HepG2 (cell line): Measurements from ENCODE around the gene CYSRT1. TPM values are rescaled to one million over a fixed set of nuclear protein-coding genes. Genes with fewer than 3 reads are reported as not detected.

ENCODE experiments used
- ATAC-seq: fragments of 200-7000 bp; cut with Tn5 transposase; 3 replicates; pipeline ENCODE4 v1.9.1; 2020; ENCODE audit warnings: mild to moderate bottlenecking, moderate library complexity
- BruUV-seq: library from RNA; stranded (reverse); fragments of 400-500 nt; replicated peaks from 2 replicates; lab custom pipeline; 2021; lab: Mats Ljungman, UMichigan
- CTCF ChIA-PET: fragments of 300-600 bp; formaldehyde crosslinking; extraction: SDS; loops from one replicate; lab custom pipeline; 2021; ENCODE audit warnings: low total read pairs, inconsistent platforms, low intra/inter-chr PET ratio; lab: Yijun Ruan, JAX
- POLR2A ChIA-PET: fragments of 350-600 bp; sonication (Branson Sonifier 250); formaldehyde crosslinking; loops from one replicate; lab custom pipeline; 2020; ENCODE audit warnings: antibody characterized with exemption, inconsistent platforms; lab: Yijun Ruan, JAX
- DNase-seq: peaks from one replicate; pipeline ENCODE4 v3.0.0-alpha.2; 2015; ENCODE audit warnings: low spot score
- FAIRE-seq: peaks from 3 replicates; lab custom pipeline; 2011; peaks lifted over from hg19 to GRCh38; lab: Jason Lieb, UNC
- H2AFZ ChIP-seq: one replicate; pipeline ENCODE4 v1.6.1; 2011; ENCODE audit warnings: low read length, inconsistent platforms
- H3K27ac ChIP-seq: fragments of 300-600 bp; 3 replicates; pipeline ENCODE4 v1.8.0; 2011; ENCODE audit warnings: mixed run types, mild to moderate bottlenecking, mixed read lengths, low read length, inconsistent platforms; ENCODE audit not compliant: insufficient read depth; ENCODE audit errors: extremely low read length
- H3K27me3 ChIP-seq, 2 experiments: fragments of 200-600 bp in 1 of 2; 2 replicates in 1 of 2; 3 replicates in 1 of 2; pipeline versions ENCODE4 v1.6.0 to v1.8.0; 2011; ENCODE audit warnings: low read length in 2 of 2, mild to moderate bottlenecking in 2 of 2, moderate library complexity in 2 of 2, inconsistent platforms in 1 of 2; ENCODE audit not compliant: insufficient read depth in 2 of 2, control insufficient read depth in 1 of 2
- H3K36me3 ChIP-seq, 2 experiments: fragments of 200-600 bp in 1 of 2; replicated peaks in 1 of 2; 2 replicates in 1 of 2; 3 replicates in 1 of 2; pipeline versions ENCODE4 v1.5.1 to v1.8.0; 2011; ENCODE audit warnings: low read length in 2 of 2, inconsistent platforms in 1 of 2; ENCODE audit not compliant: insufficient read depth in 2 of 2, control insufficient read depth in 1 of 2
- H3K4me1 ChIP-seq: 2 replicates; pipeline ENCODE4 v1.5.1; 2012; ENCODE audit warnings: low read length, inconsistent platforms; ENCODE audit not compliant: insufficient read depth
- H3K4me2 ChIP-seq: 2 replicates; pipeline ENCODE4 v1.6.0; 2011; ENCODE audit warnings: low read depth, low read length, inconsistent platforms
- H3K4me3 ChIP-seq, 3 experiments: fragments of 200-600 bp in 1 of 3; sonication (generic), shearing (Covaris generic) in 1 of 3; replicated peaks in 1 of 3; 2 replicates each; pipeline ENCODE4 v1.5.1; 2011 to 2016; ENCODE audit warnings: low read length in 3 of 3, inconsistent platforms in 2 of 3, low read depth in 2 of 3, mild to moderate bottlenecking in 2 of 3, control low read depth in 1 of 3, mixed read lengths in 1 of 3; ENCODE audit not compliant: insufficient read depth in 1 of 3
- H3K79me2 ChIP-seq: one replicate; pipeline ENCODE4 v1.6.1; 2011; ENCODE audit warnings: low read length, inconsistent platforms; ENCODE audit not compliant: insufficient read depth
- H3K9ac ChIP-seq: 2 replicates; pipeline ENCODE4 v1.6.0; 2011; ENCODE audit warnings: mild to moderate bottlenecking, low read depth, low read length, inconsistent platforms; ENCODE audit not compliant: insufficient read depth
- H3K9me3 ChIP-seq: 2 replicates; pipeline ENCODE4 v1.5.1; 2012; ENCODE audit warnings: mild to moderate bottlenecking, low read length
- H4K20me1 ChIP-seq: 2 replicates; pipeline ENCODE4 v1.6.0; 2011; ENCODE audit warnings: inconsistent platforms, mild to moderate bottlenecking, low read length, moderate library complexity; ENCODE audit not compliant: insufficient read depth
- ARNT2 ChIP-seq: sonication (generic); formaldehyde crosslinking; IDR thresholded peaks from 2 replicates; pipeline ENCODE4 v1.8.0; 2022; ENCODE audit warnings: mild to moderate bottlenecking, low read depth, missing genetic modification reagents, moderate library complexity
- ATF7-NPFF ChIP-seq: sonication (generic); formaldehyde crosslinking; IDR thresholded peaks from 2 replicates; pipeline ENCODE4 v1.8.1; 2023; ENCODE audit warnings: mild to moderate bottlenecking, low read depth, missing genetic modification reagents, moderate library complexity
- ETV5 ChIP-seq: IDR thresholded peaks from 2 replicates; pipeline ENCODE4 v1.6.1; 2018; ENCODE audit warnings: missing biosample characterization, missing genetic modification reagents, inconsistent platforms, borderline replicate concordance
- ETV6 ChIP-seq: sonication (generic); formaldehyde crosslinking; conservative IDR thresholded peaks from 2 replicates; pipeline ENCODE4 v1.4.0; 2020; ENCODE audit warnings: missing genetic modification reagents
- GTF2F1 ChIP-seq: fragments of 150-350 bp; IDR thresholded peaks from 2 replicates; pipeline ENCODE4 v1.6.1; 2014; ENCODE audit warnings: low read length
- PTBP1 ChIP-seq: fragments of 200-400 bp; formaldehyde crosslinking; IDR thresholded peaks from 2 replicates; pipeline ENCODE4 v1.6.1; 2018; ENCODE audit warnings: low read length, low read depth; ENCODE audit not compliant: poor library complexity, severe bottlenecking
- ZMAT3 ChIP-seq: sonication (generic); formaldehyde crosslinking; conservative IDR thresholded peaks from 2 replicates; pipeline ENCODE4 v1.7.0; 2021; ENCODE audit warnings: missing genetic modification reagents
- ZNF501 ChIP-seq: sonication (generic); formaldehyde crosslinking; IDR thresholded peaks from 2 replicates; pipeline ENCODE4 v1.5.1; 2020; ENCODE audit warnings: mild to moderate bottlenecking, moderate library complexity, missing genetic modification reagents
- ZNF709 ChIP-seq: sonication (generic); formaldehyde crosslinking; IDR thresholded peaks from 2 replicates; pipeline ENCODE4 v1.5.0; 2020; ENCODE audit warnings: mild to moderate bottlenecking, missing genetic modification reagents
- WGBS: methylation state at CpG from one replicate; pipeline ENCODE4 v1.1.6; 2017; ENCODE audit warnings: low lambda C conversion rate; 5-methylcytosine and 5-hydroxymethylcytosine counted together
- in situ Hi-C: cut with HindIII; loops from 2 replicates; pipeline ENCODE4 v1.10.0; 2017; ENCODE audit warnings: low pct_unique_long_range_greater_than_20kb; ENCODE audit not compliant: extremely low pct_ligation_motif_present
- intact Hi-C: fragments of 100-400 bp; cut with micrococcal nuclease; formaldehyde crosslinking; loops from one replicate; pipeline ENCODE4 v1.10.0; 2022; ENCODE audit not compliant: unreplicated experiment
- polyA plus RNA-seq, 8 experiments: library from polyadenylated mRNA; depleted of rRNA in 3 of 8; stranded (reverse) in 7 of 8; unstranded in 1 of 8; fragments of >200 nt; fragmentation: Illumina TruSeq in 4 of 8; extraction: Trizol in 4 of 8; gene quantifications; 2 replicates each; pipeline versions ENCODE4 v1.2.1 to v1.2.3, GENCODE V29; 2011 to 2016; ENCODE audit warnings: low read depth in 4 of 8, missing spikeins in 1 of 8, mixed read lengths in 1 of 8; ENCODE audit not compliant: insufficient read depth in 1 of 8
- total RNA-seq, 5 experiments: library from RNA; depleted of rRNA; stranded (reverse); fragments of >200 nt; fragmentation: Illumina TruSeq; extraction: Trizol; gene quantifications; 2 replicates each; pipeline ENCODE4 v1.2.3, GENCODE V29; 2016; ENCODE audit warnings: low read depth in 1 of 5
- TF ChIP-seq, protein P1 (sequence below): sonication (generic); formaldehyde crosslinking; IDR thresholded peaks from 2 replicates; pipeline ENCODE4 v1.4.0; 2020; ENCODE audit warnings: mild to moderate bottlenecking, missing genetic modification reagents, borderline replicate concordance
- TF ChIP-seq, protein P2 (sequence below): IDR thresholded peaks from 2 replicates; pipeline ENCODE4 v1.6.1; 2016
- TF ChIP-seq, protein P3 (sequence below): sonication (generic); formaldehyde crosslinking; IDR thresholded peaks from 2 replicates; pipeline ENCODE4 v1.9.0; 2022; ENCODE audit warnings: low read depth, missing genetic modification reagents

CYSRT1 gene
- total and polyA plus RNA-seq, 2 of the 13 experiments (the other 11 are each of a cell fraction or from before 2014, with no cell fraction given): 1.5 to 2.1 TPM

DNA sequence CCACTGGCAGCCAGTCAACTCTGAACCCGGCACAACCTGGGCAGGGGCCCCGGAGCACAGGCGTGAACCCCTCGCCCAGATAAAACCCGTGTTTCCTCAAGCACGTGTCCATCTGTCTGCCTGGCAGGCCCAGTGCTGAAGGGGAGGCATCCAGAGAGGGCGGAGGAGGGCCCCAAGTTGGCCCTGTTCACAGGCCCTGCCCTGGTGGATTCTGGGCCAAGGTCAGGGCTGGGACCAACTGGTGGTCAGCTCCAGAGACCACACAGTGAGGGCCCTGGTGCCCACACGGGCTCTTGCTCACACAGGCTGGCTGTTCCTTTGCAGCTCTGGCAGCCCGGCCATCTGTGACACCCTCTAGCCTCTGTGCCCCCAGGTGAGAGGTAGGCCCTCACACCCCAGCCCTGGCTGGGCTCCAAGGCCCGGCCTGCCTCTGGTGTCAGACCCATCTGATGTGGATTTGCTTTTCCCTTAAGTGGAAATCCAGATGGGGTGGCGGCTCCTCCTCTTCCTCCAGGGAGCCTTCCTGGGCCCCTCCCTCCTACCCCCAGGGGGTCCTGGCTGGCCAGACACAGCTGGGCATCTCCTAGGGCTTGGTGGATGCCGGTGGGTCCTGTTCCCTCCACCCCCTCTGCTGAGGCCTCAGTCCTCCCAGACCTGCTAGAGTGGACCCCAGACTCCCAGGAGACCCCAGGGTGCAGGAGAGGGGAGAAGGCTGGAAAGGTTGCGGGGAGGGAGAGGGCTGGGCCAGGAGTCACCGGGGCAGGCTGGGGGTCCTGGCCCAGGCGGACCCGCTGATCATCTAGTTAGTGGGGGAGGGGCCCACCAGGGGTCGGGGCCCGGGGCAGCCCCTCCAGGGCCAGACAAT is 25.6 kb downstream of the CYSRT1 start:
- Histone ChIP-seq H3K9me3 (no peaks in the 10 kb centered on the region), H2AFZ (no peak overlapping the region), H3K9ac (peak overlapping the region; percentile 14; the same call in 1 of the 2 replicates), H4K20me1 (no peaks in the 10 kb centered on the region), H3K79me2 (peaks cover 3% of the 10 kb centered on the region), H3K4me2 (peak overlapping the region; percentile 48), H3K27me3 (peaks cover 2 to 9% of the 10 kb centered on the region in 2 experiments; a peak in 2 of 5 replicates), H3K4me3 (peak overlapping the region in 1 of 3 experiments; percentile 15; a peak in 1 of 6 replicates), H3K36me3 (no peaks in the 10 kb centered on the region), H3K4me1 (peaks cover 78% of the 10 kb centered on the region), H3K27ac (no peak overlapping the region)
- ChIA-PET POLR2A (interaction anchor here (1.2 to 14.2 kb wide), 2 partner anchors 8 to 26 kb away, joined by 3 to 317 read pairs; partner anchors contain the start of gene TUBB4B), CTCF (no interaction called here)
- ATAC-seq: peak; percentile 12
- WGBS: no CpG with 5 or more reads among the region's 18 CpGs
- in situ Hi-C loops (no loop called here), intact Hi-C loops (no loop called here)
- FAIRE-seq: no peak
- BruUV-seq: no TSS peak
- no peak for DNase-seq
- TF ChIP-seq, protein P1, sequence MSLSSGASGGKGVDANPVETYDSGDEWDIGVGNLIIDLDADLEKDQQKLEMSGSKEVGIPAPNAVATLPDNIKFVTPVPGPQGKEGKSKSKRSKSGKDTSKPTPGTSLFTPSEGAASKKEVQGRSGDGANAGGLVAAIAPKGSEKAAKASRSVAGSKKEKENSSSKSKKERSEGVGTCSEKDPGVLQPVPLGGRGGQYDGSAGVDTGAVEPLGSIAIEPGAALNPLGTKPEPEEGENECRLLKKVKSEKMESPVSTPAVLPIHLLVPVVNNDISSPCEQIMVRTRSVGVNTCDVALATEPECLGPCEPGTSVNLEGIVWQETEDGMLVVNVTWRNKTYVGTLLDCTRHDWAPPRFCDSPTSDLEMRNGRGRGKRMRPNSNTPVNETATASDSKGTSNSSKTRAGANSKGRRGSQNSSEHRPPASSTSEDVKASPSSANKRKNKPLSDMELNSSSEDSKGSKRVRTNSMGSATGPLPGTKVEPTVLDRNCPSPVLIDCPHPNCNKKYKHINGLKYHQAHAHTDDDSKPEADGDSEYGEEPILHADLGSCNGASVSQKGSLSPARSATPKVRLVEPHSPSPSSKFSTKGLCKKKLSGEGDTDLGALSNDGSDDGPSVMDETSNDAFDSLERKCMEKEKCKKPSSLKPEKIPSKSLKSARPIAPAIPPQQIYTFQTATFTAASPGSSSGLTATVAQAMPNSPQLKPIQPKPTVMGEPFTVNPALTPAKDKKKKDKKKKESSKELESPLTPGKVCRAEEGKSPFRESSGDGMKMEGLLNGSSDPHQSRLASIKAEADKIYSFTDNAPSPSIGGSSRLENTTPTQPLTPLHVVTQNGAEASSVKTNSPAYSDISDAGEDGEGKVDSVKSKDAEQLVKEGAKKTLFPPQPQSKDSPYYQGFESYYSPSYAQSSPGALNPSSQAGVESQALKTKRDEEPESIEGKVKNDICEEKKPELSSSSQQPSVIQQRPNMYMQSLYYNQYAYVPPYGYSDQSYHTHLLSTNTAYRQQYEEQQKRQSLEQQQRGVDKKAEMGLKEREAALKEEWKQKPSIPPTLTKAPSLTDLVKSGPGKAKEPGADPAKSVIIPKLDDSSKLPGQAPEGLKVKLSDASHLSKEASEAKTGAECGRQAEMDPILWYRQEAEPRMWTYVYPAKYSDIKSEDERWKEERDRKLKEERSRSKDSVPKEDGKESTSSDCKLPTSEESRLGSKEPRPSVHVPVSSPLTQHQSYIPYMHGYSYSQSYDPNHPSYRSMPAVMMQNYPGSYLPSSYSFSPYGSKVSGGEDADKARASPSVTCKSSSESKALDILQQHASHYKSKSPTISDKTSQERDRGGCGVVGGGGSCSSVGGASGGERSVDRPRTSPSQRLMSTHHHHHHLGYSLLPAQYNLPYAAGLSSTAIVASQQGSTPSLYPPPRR (CRISPR knock-in tag): 0 out of 2 replicates have a peak, but pooled peaks have one; percentile 37
- TF ChIP-seq ARNT2 (CRISPR knock-in tag) (0 out of 2 replicates have a peak, but pooled peaks have one; percentile 47), PTBP1 (no peak), GTF2F1 (no peak), ATF7-NPFF (0 out of 2 replicates have a peak, but pooled peaks have one; percentile 30), ZNF501 (0 out of 2 replicates have a peak, but pooled peaks have one; percentile 22), ETV5 (CRISPR knock-in tag) (no peak), ETV6 (CRISPR knock-in tag) (no peak), ZMAT3 (CRISPR knock-in tag) (no peak), ZNF709 (CRISPR knock-in tag) (no peak)
- TF ChIP-seq, protein P2, sequence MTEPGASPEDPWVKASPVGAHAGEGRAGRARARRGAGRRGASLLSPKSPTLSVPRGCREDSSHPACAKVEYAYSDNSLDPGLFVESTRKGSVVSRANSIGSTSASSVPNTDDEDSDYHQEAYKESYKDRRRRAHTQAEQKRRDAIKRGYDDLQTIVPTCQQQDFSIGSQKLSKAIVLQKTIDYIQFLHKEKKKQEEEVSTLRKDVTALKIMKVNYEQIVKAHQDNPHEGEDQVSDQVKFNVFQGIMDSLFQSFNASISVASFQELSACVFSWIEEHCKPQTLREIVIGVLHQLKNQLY (CRISPR knock-in tag): peak; percentile 35; the same call in 1 of the 2 replicates
- TF ChIP-seq, protein P3, sequence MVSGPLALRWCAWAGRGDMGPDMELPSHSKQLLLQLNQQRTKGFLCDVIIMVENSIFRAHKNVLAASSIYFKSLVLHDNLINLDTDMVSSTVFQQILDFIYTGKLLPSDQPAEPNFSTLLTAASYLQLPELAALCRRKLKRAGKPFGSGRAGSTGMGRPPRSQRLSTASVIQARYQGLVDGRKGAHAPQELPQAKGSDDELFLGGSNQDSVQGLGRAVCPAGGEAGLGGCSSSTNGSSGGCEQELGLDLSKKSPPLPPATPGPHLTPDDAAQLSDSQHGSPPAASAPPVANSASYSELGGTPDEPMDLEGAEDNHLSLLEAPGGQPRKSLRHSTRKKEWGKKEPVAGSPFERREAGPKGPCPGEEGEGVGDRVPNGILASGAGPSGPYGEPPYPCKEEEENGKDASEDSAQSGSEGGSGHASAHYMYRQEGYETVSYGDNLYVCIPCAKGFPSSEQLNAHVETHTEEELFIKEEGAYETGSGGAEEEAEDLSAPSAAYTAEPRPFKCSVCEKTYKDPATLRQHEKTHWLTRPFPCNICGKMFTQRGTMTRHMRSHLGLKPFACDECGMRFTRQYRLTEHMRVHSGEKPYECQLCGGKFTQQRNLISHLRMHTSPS (CRISPR knock-in tag): peak; percentile 75; the same call in 1 of the 2 replicates
